HepG2 (cell line): ENCODE measurements around the gene AFG1L. TPM values are rescaled to one million over a fixed set of nuclear protein-coding genes. Genes with fewer than 3 reads are reported as not detected.

ENCODE experiments used
- CEBPB ChIP-seq: IDR thresholded peaks from 2 replicates; pipeline ENCODE4 v1.6.1; 2011; ENCODE audit warnings: low read depth, low read length, improper control_type of control experiment, borderline replicate concordance
- KLF16 ChIP-seq, 2 experiments: sonication (generic) in 1 of 2; formaldehyde crosslinking in 1 of 2; IDR thresholded peaks; 2 replicates each; pipeline versions ENCODE4 v1.6.1 to v1.8.0; 2016 to 2023; ENCODE audit warnings: missing genetic modification reagents in 2 of 2, missing compliant biosample characterization in 1 of 2
- MAFG ChIP-seq: sonication (generic); formaldehyde crosslinking; IDR thresholded peaks from 2 replicates; pipeline ENCODE4 v1.5.1; 2020; ENCODE audit warnings: mild to moderate bottlenecking, missing genetic modification reagents
- NR2F6 ChIP-seq, 2 experiments: IDR thresholded peaks; 2 replicates each; pipeline ENCODE4 v1.6.1; 2016; ENCODE audit warnings: antibody characterized with exemption in 1 of 2, mild to moderate bottlenecking in 1 of 2
- ZNF274 ChIP-seq: sonication (generic); formaldehyde crosslinking; IDR thresholded peaks from 2 replicates; pipeline ENCODE4 v1.5.1; 2020; ENCODE audit warnings: mild to moderate bottlenecking, missing genetic modification reagents
- ZNF709 ChIP-seq: sonication (generic); formaldehyde crosslinking; IDR thresholded peaks from 2 replicates; pipeline ENCODE4 v1.5.0; 2020; ENCODE audit warnings: mild to moderate bottlenecking, missing genetic modification reagents
- polyA plus RNA-seq, 8 experiments: library from polyadenylated mRNA; depleted of rRNA in 3 of 8; stranded (reverse) in 7 of 8; unstranded in 1 of 8; fragments of >200 nt; fragmentation: Illumina TruSeq in 4 of 8; extraction: Trizol in 4 of 8; gene quantifications; 2 replicates each; pipeline versions ENCODE4 v1.2.1 to v1.2.3, GENCODE V29; 2011 to 2016; ENCODE audit warnings: low read depth in 4 of 8, missing spikeins in 1 of 8, mixed read lengths in 1 of 8; ENCODE audit not compliant: insufficient read depth in 1 of 8
- total RNA-seq, 5 experiments: library from RNA; depleted of rRNA; stranded (reverse); fragments of >200 nt; fragmentation: Illumina TruSeq; extraction: Trizol; gene quantifications; 2 replicates each; pipeline ENCODE4 v1.2.3, GENCODE V29; 2016; ENCODE audit warnings: low read depth in 1 of 5
- TF ChIP-seq, protein P1 (sequence below): sonication (generic); formaldehyde crosslinking; IDR thresholded peaks from 2 replicates; pipeline ENCODE4; 2020; ENCODE audit warnings: missing genetic modification reagents, mild to moderate bottlenecking, borderline replicate concordance
- TF ChIP-seq, protein P2 (sequence below): sonication (generic); formaldehyde crosslinking; conservative IDR thresholded peaks from 2 replicates; pipeline ENCODE4 v1.4.0; 2020; ENCODE audit warnings: missing genetic modification reagents
- TF ChIP-seq, protein P3 (sequence below): sonication (generic); formaldehyde crosslinking; IDR thresholded peaks from 2 replicates; pipeline ENCODE4 v1.5.0; 2020; ENCODE audit warnings: missing genetic modification reagents
- TF ChIP-seq, protein P4 (sequence below): sonication (generic); formaldehyde crosslinking; IDR thresholded peaks from 2 replicates; pipeline ENCODE4 v1.5.1; 2020; ENCODE audit warnings: mild to moderate bottlenecking, moderate library complexity, missing genetic modification reagents
- TF ChIP-seq, protein P5 (sequence below): sonication (generic); formaldehyde crosslinking; IDR thresholded peaks from 2 replicates; pipeline ENCODE4 v1.5.1; 2020; ENCODE audit warnings: missing genetic modification reagents, mild to moderate bottlenecking, borderline replicate concordance
- TF ChIP-seq, protein P6 (sequence below): sonication (generic); formaldehyde crosslinking; conservative IDR thresholded peaks from 2 replicates; pipeline ENCODE4 v1.4.0; 2020; ENCODE audit warnings: mild to moderate bottlenecking, missing genetic modification reagents, moderate library complexity
- TF ChIP-seq, protein P7 (sequence below): sonication (generic); formaldehyde crosslinking; IDR thresholded peaks from 2 replicates; pipeline ENCODE4 v1.4.0; 2020; ENCODE audit warnings: missing genetic modification reagents

AFG1L gene
- total and polyA plus RNA-seq, 2 of the 13 experiments (the other 11 are each of a cell fraction or from before 2014, with no cell fraction given), result 3.1 to 14.0 TPM

DNA sequence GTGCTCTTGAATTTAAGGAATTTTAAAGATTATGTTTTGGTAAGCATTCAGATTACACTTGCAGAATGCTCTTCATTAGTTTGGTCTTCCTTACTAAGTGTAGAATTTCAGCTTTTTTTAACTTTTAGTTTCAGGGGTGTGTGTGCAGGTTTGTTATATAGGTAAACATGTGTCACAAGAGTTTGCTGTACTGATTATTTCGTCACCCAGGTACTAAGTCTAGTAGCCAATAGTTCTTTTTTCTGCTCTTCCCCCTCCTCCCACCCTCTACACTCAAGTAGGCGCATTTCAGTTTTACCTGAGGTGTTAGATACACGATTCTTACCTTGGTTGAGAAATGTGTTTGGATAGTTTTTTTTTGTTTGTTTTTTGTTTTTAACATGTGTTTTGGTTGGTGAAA, 68.3 kb downstream of the AFG1L start (continued):
- TF ChIP-seq, protein P1, sequence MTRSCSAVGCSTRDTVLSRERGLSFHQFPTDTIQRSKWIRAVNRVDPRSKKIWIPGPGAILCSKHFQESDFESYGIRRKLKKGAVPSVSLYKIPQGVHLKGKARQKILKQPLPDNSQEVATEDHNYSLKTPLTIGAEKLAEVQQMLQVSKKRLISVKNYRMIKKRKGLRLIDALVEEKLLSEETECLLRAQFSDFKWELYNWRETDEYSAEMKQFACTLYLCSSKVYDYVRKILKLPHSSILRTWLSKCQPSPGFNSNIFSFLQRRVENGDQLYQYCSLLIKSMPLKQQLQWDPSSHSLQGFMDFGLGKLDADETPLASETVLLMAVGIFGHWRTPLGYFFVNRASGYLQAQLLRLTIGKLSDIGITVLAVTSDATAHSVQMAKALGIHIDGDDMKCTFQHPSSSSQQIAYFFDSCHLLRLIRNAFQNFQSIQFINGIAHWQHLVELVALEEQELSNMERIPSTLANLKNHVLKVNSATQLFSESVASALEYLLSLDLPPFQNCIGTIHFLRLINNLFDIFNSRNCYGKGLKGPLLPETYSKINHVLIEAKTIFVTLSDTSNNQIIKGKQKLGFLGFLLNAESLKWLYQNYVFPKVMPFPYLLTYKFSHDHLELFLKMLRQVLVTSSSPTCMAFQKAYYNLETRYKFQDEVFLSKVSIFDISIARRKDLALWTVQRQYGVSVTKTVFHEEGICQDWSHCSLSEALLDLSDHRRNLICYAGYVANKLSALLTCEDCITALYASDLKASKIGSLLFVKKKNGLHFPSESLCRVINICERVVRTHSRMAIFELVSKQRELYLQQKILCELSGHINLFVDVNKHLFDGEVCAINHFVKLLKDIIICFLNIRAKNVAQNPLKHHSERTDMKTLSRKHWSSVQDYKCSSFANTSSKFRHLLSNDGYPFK (CRISPR knock-in tag), result no peak
- TF ChIP-seq, protein P2, sequence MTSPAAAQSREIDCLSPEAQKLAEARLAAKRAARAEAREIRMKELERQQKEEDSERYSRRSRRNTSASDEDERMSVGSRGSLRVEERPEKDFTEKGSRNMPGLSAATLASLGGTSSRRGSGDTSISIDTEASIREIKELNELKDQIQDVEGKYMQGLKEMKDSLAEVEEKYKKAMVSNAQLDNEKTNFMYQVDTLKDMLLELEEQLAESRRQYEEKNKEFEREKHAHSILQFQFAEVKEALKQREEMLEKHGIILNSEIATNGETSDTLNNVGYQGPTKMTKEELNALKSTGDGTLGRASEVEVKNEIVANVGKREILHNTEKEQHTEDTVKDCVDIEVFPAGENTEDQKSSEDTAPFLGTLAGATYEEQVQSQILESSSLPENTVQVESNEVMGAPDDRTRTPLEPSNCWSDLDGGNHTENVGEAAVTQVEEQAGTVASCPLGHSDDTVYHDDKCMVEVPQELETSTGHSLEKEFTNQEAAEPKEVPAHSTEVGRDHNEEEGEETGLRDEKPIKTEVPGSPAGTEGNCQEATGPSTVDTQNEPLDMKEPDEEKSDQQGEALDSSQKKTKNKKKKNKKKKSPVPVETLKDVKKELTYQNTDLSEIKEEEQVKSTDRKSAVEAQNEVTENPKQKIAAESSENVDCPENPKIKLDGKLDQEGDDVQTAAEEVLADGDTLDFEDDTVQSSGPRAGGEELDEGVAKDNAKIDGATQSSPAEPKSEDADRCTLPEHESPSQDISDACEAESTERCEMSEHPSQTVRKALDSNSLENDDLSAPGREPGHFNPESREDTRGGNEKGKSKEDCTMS (CRISPR knock-in tag), result no peak
- TF ChIP-seq, protein P3, sequence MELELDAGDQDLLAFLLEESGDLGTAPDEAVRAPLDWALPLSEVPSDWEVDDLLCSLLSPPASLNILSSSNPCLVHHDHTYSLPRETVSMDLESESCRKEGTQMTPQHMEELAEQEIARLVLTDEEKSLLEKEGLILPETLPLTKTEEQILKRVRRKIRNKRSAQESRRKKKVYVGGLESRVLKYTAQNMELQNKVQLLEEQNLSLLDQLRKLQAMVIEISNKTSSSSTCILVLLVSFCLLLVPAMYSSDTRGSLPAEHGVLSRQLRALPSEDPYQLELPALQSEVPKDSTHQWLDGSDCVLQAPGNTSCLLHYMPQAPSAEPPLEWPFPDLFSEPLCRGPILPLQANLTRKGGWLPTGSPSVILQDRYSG (CRISPR knock-in tag), result no peak
- TF ChIP-seq MAFG (CRISPR knock-in tag), result no peak
- no peak for TF ChIP-seq KLF16 (CRISPR knock-in tag; IDR thresholded peaks at IDR 0.05)
- TF ChIP-seq, protein P4, sequence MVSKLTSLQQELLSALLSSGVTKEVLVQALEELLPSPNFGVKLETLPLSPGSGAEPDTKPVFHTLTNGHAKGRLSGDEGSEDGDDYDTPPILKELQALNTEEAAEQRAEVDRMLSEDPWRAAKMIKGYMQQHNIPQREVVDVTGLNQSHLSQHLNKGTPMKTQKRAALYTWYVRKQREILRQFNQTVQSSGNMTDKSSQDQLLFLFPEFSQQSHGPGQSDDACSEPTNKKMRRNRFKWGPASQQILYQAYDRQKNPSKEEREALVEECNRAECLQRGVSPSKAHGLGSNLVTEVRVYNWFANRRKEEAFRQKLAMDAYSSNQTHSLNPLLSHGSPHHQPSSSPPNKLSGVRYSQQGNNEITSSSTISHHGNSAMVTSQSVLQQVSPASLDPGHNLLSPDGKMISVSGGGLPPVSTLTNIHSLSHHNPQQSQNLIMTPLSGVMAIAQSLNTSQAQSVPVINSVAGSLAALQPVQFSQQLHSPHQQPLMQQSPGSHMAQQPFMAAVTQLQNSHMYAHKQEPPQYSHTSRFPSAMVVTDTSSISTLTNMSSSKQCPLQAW (CRISPR knock-in tag), result no peak
- TF ChIP-seq, protein P5, sequence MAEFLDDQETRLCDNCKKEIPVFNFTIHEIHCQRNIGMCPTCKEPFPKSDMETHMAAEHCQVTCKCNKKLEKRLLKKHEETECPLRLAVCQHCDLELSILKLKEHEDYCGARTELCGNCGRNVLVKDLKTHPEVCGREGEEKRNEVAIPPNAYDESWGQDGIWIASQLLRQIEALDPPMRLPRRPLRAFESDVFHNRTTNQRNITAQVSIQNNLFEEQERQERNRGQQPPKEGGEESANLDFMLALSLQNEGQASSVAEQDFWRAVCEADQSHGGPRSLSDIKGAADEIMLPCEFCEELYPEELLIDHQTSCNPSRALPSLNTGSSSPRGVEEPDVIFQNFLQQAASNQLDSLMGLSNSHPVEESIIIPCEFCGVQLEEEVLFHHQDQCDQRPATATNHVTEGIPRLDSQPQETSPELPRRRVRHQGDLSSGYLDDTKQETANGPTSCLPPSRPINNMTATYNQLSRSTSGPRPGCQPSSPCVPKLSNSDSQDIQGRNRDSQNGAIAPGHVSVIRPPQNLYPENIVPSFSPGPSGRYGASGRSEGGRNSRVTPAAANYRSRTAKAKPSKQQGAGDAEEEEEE (CRISPR knock-in tag), result no peak
- peak; percentile 88 for TF ChIP-seq CEBPB
- TF ChIP-seq ZNF274, result no peak
- no peak for TF ChIP-seq ZNF709 (CRISPR knock-in tag)
- no peak for TF ChIP-seq NR2F6 (IDR thresholded peaks at IDR 0.05)
- TF ChIP-seq NR2F6 (CRISPR knock-in tag; IDR thresholded peaks at IDR 0.05), result no peak
- TF ChIP-seq, protein P6, sequence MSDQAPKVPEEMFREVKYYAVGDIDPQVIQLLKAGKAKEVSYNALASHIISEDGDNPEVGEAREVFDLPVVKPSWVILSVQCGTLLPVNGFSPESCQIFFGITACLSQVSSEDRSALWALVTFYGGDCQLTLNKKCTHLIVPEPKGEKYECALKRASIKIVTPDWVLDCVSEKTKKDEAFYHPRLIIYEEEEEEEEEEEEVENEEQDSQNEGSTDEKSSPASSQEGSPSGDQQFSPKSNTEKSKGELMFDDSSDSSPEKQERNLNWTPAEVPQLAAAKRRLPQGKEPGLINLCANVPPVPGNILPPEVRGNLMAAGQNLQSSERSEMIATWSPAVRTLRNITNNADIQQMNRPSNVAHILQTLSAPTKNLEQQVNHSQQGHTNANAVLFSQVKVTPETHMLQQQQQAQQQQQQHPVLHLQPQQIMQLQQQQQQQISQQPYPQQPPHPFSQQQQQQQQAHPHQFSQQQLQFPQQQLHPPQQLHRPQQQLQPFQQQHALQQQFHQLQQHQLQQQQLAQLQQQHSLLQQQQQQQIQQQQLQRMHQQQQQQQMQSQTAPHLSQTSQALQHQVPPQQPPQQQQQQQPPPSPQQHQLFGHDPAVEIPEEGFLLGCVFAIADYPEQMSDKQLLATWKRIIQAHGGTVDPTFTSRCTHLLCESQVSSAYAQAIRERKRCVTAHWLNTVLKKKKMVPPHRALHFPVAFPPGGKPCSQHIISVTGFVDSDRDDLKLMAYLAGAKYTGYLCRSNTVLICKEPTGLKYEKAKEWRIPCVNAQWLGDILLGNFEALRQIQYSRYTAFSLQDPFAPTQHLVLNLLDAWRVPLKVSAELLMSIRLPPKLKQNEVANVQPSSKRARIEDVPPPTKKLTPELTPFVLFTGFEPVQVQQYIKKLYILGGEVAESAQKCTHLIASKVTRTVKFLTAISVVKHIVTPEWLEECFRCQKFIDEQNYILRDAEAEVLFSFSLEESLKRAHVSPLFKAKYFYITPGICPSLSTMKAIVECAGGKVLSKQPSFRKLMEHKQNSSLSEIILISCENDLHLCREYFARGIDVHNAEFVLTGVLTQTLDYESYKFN (CRISPR knock-in tag), result peak; percentile 48; the same call in 1 of the 2 replicates
- TF ChIP-seq, protein P7, sequence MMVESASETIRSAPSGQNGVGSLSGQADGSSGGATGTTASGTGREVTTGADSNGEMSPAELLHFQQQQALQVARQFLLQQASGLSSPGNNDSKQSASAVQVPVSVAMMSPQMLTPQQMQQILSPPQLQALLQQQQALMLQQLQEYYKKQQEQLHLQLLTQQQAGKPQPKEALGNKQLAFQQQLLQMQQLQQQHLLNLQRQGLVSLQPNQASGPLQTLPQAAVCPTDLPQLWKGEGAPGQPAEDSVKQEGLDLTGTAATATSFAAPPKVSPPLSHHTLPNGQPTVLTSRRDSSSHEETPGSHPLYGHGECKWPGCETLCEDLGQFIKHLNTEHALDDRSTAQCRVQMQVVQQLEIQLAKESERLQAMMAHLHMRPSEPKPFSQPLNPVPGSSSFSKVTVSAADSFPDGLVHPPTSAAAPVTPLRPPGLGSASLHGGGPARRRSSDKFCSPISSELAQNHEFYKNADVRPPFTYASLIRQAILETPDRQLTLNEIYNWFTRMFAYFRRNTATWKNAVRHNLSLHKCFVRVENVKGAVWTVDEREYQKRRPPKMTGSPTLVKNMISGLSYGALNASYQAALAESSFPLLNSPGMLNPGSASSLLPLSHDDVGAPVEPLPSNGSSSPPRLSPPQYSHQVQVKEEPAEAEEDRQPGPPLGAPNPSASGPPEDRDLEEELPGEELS (CRISPR knock-in tag), result peak; percentile 33; the same call in 1 of the 2 replicates
